ENCODE data around the gene PDS5A. TPM values are rescaled to one million over a fixed set of nuclear protein-coding genes. Genes with fewer than 3 reads are reported as not detected.

The PDS5A gene
- total and polyA plus RNA-seq, 2 experiments from 2014 or later: 19.2 to 37.8 TPM

GRCh38 chr4:39877971-39878370 is 99.7 kb downstream of the PDS5A start:
- H3K36me3 ChIP-seq: peaks cover 37% of the 10 kb centered on the region
- no peaks in the 10 kb centered on the region for H3K9me3 ChIP-seq (ENCODE audit: low read depth)
- no peak overlapping the region for H3K27ac ChIP-seq
- no peak overlapping the region for H3K4me3 ChIP-seq
- DNase-seq (ENCODE audit: low read depth in 1 of 2, low spot score in 1 of 2): no peak
- no peaks in the 10 kb centered on the region for H3K27me3 ChIP-seq
- no peak for TF ChIP-seq CTCF (IDR thresholded peaks at IDR 0.05; ENCODE audit: low read depth, low read length)
- H3K4me1 ChIP-seq (ENCODE audit: low read depth): no peaks in the 10 kb centered on the region

GRCh38 chr4:39873823-39874222 is 103.9 kb downstream of the PDS5A start:
- H3K27ac ChIP-seq: no peak overlapping the region
- H3K36me3 ChIP-seq: peaks cover 43% of the 10 kb centered on the region
- no peaks in the 10 kb centered on the region for H3K9me3 ChIP-seq (ENCODE audit: low read depth)
- H3K27me3 ChIP-seq: no peaks in the 10 kb centered on the region
- H3K4me1 ChIP-seq (ENCODE audit: low read depth): no peaks in the 10 kb centered on the region
- TF ChIP-seq CTCF (IDR thresholded peaks at IDR 0.05; ENCODE audit: low read depth, low read length): no peak
- DNase-seq (ENCODE audit: low read depth in 1 of 2, low spot score in 1 of 2): peak in 1 of 2 donors; percentile 67
- H3K4me3 ChIP-seq: no peak overlapping the region

DNA sequence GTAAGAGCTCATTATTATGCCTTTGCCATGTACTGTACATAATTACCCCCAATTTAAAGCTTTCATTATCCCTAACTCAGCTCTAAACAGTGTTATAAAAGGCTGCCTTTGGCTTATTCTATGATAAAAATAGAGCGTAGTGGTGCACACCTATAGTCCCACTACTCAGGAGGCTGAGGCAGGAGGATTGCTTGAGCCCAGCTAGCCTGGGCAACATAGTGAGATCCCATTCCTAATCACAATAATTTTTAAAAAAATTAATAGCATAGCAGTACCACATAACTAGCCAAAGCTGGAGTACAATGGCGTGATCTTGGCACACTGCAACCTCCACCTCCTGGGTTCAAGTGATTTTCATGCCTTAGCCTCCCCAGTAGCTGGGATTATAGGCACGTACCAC is 112.4 kb downstream of the PDS5A start:
- no peak for DNase-seq (ENCODE audit: low read depth in 1 of 2, low spot score in 1 of 2)
- Histone ChIP-seq H3K4me1 (ENCODE audit: low read depth) (no peaks in the 10 kb centered on the region), H3K27me3 (no peaks in the 10 kb centered on the region), H3K27ac (no peak overlapping the region), H3K4me3 (no peak overlapping the region), H3K9me3 (ENCODE audit: low read depth) (no peaks in the 10 kb centered on the region), H3K36me3 (peaks cover 35% of the 10 kb centered on the region)
- no peak for TF ChIP-seq CTCF (IDR thresholded peaks at IDR 0.05; ENCODE audit: low read depth, low read length)

GRCh38 chr4:39864391-39864790 is 113.3 kb downstream of the PDS5A start:
- Histone ChIP-seq H3K4me1 (ENCODE audit: low read depth) (no peaks in the 10 kb centered on the region), H3K27me3 (no peaks in the 10 kb centered on the region), H3K9me3 (ENCODE audit: low read depth) (no peaks in the 10 kb centered on the region), H3K4me3 (no peak overlapping the region), H3K36me3 (peaks cover 33% of the 10 kb centered on the region), H3K27ac (no peak overlapping the region)
- no peak for TF ChIP-seq CTCF (IDR thresholded peaks at IDR 0.05; ENCODE audit: low read depth, low read length)
- no peak for DNase-seq (ENCODE audit: low read depth in 1 of 2, low spot score in 1 of 2)

DNA sequence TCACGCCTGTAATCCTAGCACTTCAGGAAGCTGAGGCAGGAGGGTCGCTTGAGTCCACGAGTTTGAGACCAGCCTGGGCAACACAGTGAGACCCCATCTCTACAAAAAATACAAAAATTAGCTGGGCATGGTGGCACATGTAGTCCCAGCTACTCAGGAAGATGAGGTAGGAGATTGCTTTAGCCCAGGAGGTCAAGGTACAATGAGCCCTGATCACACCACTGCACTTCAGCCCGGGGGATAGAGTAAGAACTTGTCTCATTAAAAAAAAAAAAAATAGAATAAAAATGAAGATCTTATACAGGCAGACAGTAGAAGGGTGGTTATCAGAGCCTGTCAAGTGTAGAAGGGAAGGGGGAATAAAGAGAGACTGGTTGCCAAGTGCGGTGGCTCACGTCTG is 116.9 kb downstream of the PDS5A start:
- no peak overlapping the region for H3K4me3 ChIP-seq
- H3K27ac ChIP-seq: no peak overlapping the region
- DNase-seq (ENCODE audit: low read depth in 1 of 2, low spot score in 1 of 2): no peak
- H3K36me3 ChIP-seq: peaks cover 27% of the 10 kb centered on the region
- no peaks in the 10 kb centered on the region for H3K9me3 ChIP-seq (ENCODE audit: low read depth)
- no peaks in the 10 kb centered on the region for H3K4me1 ChIP-seq (ENCODE audit: low read depth)
- no peak for TF ChIP-seq CTCF (IDR thresholded peaks at IDR 0.05; ENCODE audit: low read depth, low read length)
- H3K27me3 ChIP-seq: no peaks in the 10 kb centered on the region
